Liver (tissue), 3 donors: ENCODE results near the gene CDKL2.

ENCODE experiments used
- ATF3 ChIP-seq: IDR thresholded peaks from 2 replicates; pipeline ENCODE4 v1.6.1; 2016; ENCODE audit warnings: antibody characterized with exemption
- CTCF ChIP-seq: fragments of 150-350 bp; IDR thresholded peaks from 2 replicates; pipeline ENCODE4 v1.5.1; 2017; ENCODE audit warnings: improper control_type of control experiment, low read depth, low read length; ENCODE audit not compliant: missing input control
- MAX ChIP-seq: IDR thresholded peaks from 2 replicates; pipeline ENCODE4 v1.6.1; 2016; ENCODE audit warnings: antibody characterized with exemption
- TAF1 ChIP-seq: conservative IDR thresholded peaks from 2 replicates; pipeline ENCODE4 v1.6.1; 2016; ENCODE audit warnings: antibody characterized with exemption, mild to moderate bottlenecking
- ZBTB33 ChIP-seq: IDR thresholded peaks from 2 replicates; pipeline ENCODE4 v1.6.1; 2016; ENCODE audit warnings: antibody characterized with exemption
- donor health status: healthy.
- donor health status: healthy.

- TF ChIP-seq CTCF (no peak), ZBTB33 (no peak), MAX (no peak), TAF1 (no peak), ATF3 (no peak)
These were observed 68.5 kb downstream of the CDKL2 start for GRCh38 chr4:75561789-75562188.
